Memory B cell (primary cell): ENCODE measurements around the gene UBE2V1.

ENCODE experiments used
- ATAC-seq: fragments of 150-1000 bp; cut with Tn5 transposase; 2 replicates; pipeline ENCODE4 v1.10.0; 2021; ENCODE audit warnings: low read depth, mild to moderate bottlenecking, moderate library complexity
- DNase-seq, 2 donors: peaks; one replicate each; pipeline ENCODE4 v3.0.0; 2022; ENCODE audit warnings: low spot score in 2 of 2
- H3K27ac Mint-ChIP-seq: one replicate; pipeline ENCODE4 v1.8.0; 2022; ENCODE audit warnings: mild to moderate bottlenecking, moderate library complexity, mixed read lengths
- H3K27me3 Mint-ChIP-seq: one replicate; pipeline ENCODE4 v1.8.0; 2022; ENCODE audit warnings: mixed read lengths
- H3K36me3 Mint-ChIP-seq: one replicate; pipeline ENCODE4 v1.8.0; 2022; ENCODE audit warnings: mild to moderate bottlenecking, mixed read lengths
- H3K4me1 Mint-ChIP-seq: one replicate; pipeline ENCODE4 v1.8.0; 2022; ENCODE audit warnings: mixed read lengths
- H3K4me3 Mint-ChIP-seq: one replicate; pipeline ENCODE4 v1.8.0; 2022; ENCODE audit warnings: mild to moderate bottlenecking, moderate library complexity, mixed read lengths
- H3K9me3 Mint-ChIP-seq: one replicate; pipeline ENCODE4 v1.8.0; 2022; ENCODE audit warnings: mixed read lengths

UBE2V1 gene

GRCh38 chr20:50052550-50053361 is 60.2 kb downstream of the UBE2V1 start:
- peaks cover 2% of the 10 kb centered on the region for H3K36me3 Mint-ChIP-seq
- H3K4me3 Mint-ChIP-seq, result no peak overlapping the region
- peaks cover 4% of the 10 kb centered on the region for H3K27me3 Mint-ChIP-seq
- no peaks in the 10 kb centered on the region for H3K9me3 Mint-ChIP-seq
- H3K4me1 Mint-ChIP-seq, result peaks cover 18% of the 10 kb centered on the region
- no peak for DNase-seq
- no peak overlapping the region for H3K27ac Mint-ChIP-seq
- ATAC-seq, result no peak

- H3K36me3 Mint-ChIP-seq, result peaks cover 4% of the 10 kb centered on the region
- no peak overlapping the region for H3K27ac Mint-ChIP-seq
- ATAC-seq, result no peak
- peaks cover 6% of the 10 kb centered on the region for H3K27me3 Mint-ChIP-seq
- H3K4me3 Mint-ChIP-seq, result no peak overlapping the region
- peaks cover 23% of the 10 kb centered on the region for H3K4me1 Mint-ChIP-seq
- H3K9me3 Mint-ChIP-seq, result no peaks in the 10 kb centered on the region
- no peak for DNase-seq
Observed at GRCh38 chr20:50050660-50051308, 62.2 kb downstream of the UBE2V1 start.

- H3K9me3 Mint-ChIP-seq, result no peaks in the 10 kb centered on the region
- H3K4me1 Mint-ChIP-seq, result peaks cover 23% of the 10 kb centered on the region
- peaks cover 4% of the 10 kb centered on the region for H3K36me3 Mint-ChIP-seq
- ATAC-seq (no peak), DNase-seq (no peak)
- H3K4me3 Mint-ChIP-seq, result no peak overlapping the region
- peaks cover 6% of the 10 kb centered on the region for H3K27me3 Mint-ChIP-seq
- H3K27ac Mint-ChIP-seq, result peak overlapping the region; percentile 50
Observed at GRCh38 chr20:50050214-50050613, 62.7 kb downstream of the UBE2V1 start.

- ATAC-seq, result peak; percentile 76
- H3K9me3 Mint-ChIP-seq, result no peaks in the 10 kb centered on the region
Observed at GRCh38 chr20:50049442-50050026, 63.4 kb downstream of the UBE2V1 start.

GRCh38 chr20:50048420-50049166 is 64.4 kb downstream of the UBE2V1 start:
- DNase-seq (peak in 1 of 2 donors; percentile 23), ATAC-seq (peak; percentile 75)
- Mint-ChIP-seq H3K27me3 (peaks cover 6% of the 10 kb centered on the region), H3K27ac (no peak overlapping the region), H3K4me1 (peaks cover 23% of the 10 kb centered on the region), H3K4me3 (peak overlapping the region; percentile 46), H3K36me3 (peaks cover 4% of the 10 kb centered on the region), H3K9me3 (no peaks in the 10 kb centered on the region)

More at GRCh38 chr20:50049442-50050026, 63.4 kb downstream of the UBE2V1 start:
- H3K4me1 Mint-ChIP-seq, result peaks cover 23% of the 10 kb centered on the region
- DNase-seq, result peak in 1 of 2 donors; percentile 18
- peak overlapping the region; percentile 50 for H3K27ac Mint-ChIP-seq
- H3K4me3 Mint-ChIP-seq, result no peak overlapping the region
- peaks cover 4% of the 10 kb centered on the region for H3K36me3 Mint-ChIP-seq
- H3K27me3 Mint-ChIP-seq, result peaks cover 6% of the 10 kb centered on the region

GRCh38 chr20:50044353-50044960 is 68.5 kb downstream of the UBE2V1 start:
- H3K4me1 Mint-ChIP-seq, result peaks cover 27% of the 10 kb centered on the region
- DNase-seq, result no peak
- no peak overlapping the region for H3K27ac Mint-ChIP-seq
- ATAC-seq, result no peak
- H3K36me3 Mint-ChIP-seq, result peaks cover 4% of the 10 kb centered on the region
- H3K9me3 Mint-ChIP-seq, result no peaks in the 10 kb centered on the region
- H3K4me3 Mint-ChIP-seq, result no peak overlapping the region
- peaks cover 5% of the 10 kb centered on the region for H3K27me3 Mint-ChIP-seq

GRCh38 chr20:50043573-50044352 is 69.2 kb downstream of the UBE2V1 start:
- Mint-ChIP-seq H3K4me3 (no peak overlapping the region), H3K27me3 (peaks cover 5% of the 10 kb centered on the region)

GRCh38 chr20:50042370-50043313 is 70.3 kb downstream of the UBE2V1 start:
- Mint-ChIP-seq H3K4me1 (peaks cover 17% of the 10 kb centered on the region), H3K9me3 (no peaks in the 10 kb centered on the region), H3K36me3 (peaks cover 2% of the 10 kb centered on the region), H3K27ac (no peak overlapping the region), H3K4me3 (no peak overlapping the region), H3K27me3 (peaks cover 2% of the 10 kb centered on the region)
- no peak for DNase-seq
- no peak for ATAC-seq

More at GRCh38 chr20:50043573-50044352, 69.2 kb downstream of the UBE2V1 start:
- no peaks in the 10 kb centered on the region for H3K9me3 Mint-ChIP-seq
- H3K4me1 Mint-ChIP-seq, result peaks cover 23% of the 10 kb centered on the region
- ATAC-seq (no peak), DNase-seq (no peak)
- peaks cover 4% of the 10 kb centered on the region for H3K36me3 Mint-ChIP-seq
- no peak overlapping the region for H3K27ac Mint-ChIP-seq

GRCh38 chr20:50041246-50041873 is 71.6 kb downstream of the UBE2V1 start:
- Mint-ChIP-seq H3K4me3 (peak overlapping the region; percentile 80), H3K27ac (peak overlapping the region; percentile 95)
- DNase-seq, result peak; percentile 37 to 57

GRCh38 chr20:50040432-50041245 is 72.3 kb downstream of the UBE2V1 start:
- H3K27ac Mint-ChIP-seq, result peak overlapping the region; percentile 95

More at GRCh38 chr20:50041246-50041873, 71.6 kb downstream of the UBE2V1 start:
- ATAC-seq, result peak; percentile 96
- peaks cover 2% of the 10 kb centered on the region for H3K27me3 Mint-ChIP-seq
- peaks cover 12% of the 10 kb centered on the region for H3K4me1 Mint-ChIP-seq
- H3K9me3 Mint-ChIP-seq, result no peaks in the 10 kb centered on the region
- H3K36me3 Mint-ChIP-seq, result peaks cover 2% of the 10 kb centered on the region

More at GRCh38 chr20:50040432-50041245, 72.3 kb downstream of the UBE2V1 start:
- Mint-ChIP-seq H3K4me1 (peaks cover 12% of the 10 kb centered on the region), H3K27me3 (no peaks in the 10 kb centered on the region), H3K36me3 (no peaks in the 10 kb centered on the region), H3K4me3 (peak overlapping the region; percentile 80), H3K9me3 (no peaks in the 10 kb centered on the region)
- ATAC-seq (no peak), DNase-seq (no peak)
